Hematopoietic multipotent progenitor cell treated with erythropoietin and hydrocortisone succinate and interleukin-3 and kit ligand, for 8 days (in vitro differentiated cells): ENCODE results near the gene ALDH4A1.

ENCODE experiments used
- DNase-seq: peaks from one replicate; pipeline ENCODE4 v3.0.0-alpha.2; 2015

Gene ALDH4A1

DNA sequence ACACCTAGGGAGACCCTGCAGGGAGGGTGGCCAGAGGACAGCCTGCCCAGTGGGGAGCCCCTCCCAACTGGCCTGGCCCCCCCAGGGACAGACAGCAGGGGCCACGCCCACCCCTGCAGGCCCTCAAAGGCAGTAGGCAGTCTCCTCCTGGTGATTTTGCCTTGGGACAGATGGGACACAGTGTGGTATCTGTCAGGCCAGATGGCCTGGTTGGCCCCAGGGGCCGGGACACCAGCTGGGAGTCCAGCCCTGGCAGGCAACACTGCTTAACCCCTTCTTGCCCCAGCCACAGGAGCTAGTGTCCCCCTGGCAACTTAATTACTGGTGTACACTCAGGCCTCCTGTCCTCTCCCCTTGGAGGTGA, 36.3 kb upstream of the ALDH4A1 start:
- DNase-seq, result peak; percentile 24

DNA sequence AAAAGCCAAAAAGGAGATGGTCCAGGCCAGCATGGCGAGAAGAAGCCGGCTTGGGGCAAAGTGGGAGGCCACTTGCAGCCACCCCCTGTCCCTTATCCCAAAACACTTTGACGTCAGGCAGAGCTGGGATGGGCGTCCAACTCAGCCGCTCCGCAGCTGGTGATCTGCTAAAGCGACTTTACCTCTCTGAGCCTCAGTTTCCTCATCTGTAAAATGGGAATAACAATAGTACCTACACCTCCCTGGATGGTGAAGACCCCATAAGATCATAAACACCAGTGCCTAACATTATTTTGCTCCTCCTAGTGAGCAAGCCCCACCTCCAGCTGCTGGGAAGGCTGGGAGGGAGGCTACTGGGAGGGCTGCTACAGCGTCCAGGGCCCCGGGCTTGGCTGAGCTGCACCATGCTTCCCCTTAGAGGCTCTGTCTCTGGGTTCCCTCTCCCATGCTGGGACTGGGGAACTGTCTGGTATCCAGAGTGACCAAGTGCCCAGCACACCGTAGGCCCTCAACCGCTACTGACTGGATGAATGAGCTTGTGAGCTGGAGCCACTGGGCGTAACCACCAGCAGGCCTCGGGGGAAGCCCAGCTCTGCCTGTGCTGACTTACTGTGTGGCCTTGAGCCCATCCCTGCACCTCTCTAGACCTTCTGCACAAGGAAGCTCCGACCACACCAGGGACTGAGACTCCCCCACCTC, 35.8 kb upstream of the ALDH4A1 start:
- DNase-seq, result no peak

DNA sequence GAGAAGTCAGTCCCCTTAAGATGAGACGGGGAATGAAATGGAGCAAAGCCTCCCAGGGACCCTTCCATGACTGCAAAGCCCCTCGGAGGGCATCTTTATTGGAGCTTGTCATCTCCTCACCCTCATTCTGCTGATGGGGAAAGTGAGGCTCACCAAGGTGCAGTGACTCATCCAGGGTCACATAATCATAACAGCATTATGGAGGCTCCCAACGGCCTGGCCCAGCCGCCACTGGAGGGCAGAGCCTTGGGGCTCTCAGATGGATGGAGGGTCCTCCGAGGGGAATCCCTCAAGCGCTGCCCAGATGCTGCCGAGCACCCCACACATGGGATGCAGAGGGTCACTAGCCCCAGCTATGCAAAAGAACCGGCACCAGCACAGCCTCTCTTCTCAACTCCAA, 35.2 kb upstream of the ALDH4A1 start:
- DNase-seq, result no peak

DNA sequence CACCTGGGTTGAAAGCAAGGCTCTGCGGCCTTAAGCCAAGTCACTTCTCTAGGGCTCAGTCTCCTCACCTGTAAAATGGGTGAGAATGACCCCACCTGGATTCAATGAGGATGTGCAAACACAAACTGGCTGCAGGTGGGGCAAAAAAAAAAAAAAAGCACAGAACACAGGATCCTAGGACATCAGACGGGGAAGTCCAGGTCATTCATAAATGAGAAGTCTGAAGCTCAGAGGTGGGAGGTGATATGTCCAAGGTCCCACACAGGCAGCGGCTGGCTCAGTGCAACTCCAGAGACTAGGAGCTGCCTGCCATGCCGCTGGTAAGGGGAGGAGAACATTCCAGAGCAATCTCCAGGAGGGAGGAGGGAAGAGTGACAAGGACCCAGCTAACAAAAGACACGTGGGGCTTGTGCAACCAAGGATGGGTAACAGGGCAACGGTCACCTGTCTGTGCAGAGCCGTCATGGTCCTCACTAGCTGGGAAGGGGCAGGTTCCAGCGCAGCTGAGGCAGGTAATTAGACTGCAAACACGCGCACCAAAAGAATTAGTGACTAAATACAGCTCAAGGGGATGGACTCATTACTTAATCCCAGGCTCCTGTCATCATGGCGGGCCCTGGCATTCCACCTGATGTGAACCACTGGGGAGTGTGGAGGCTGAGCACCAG, 34.6 kb upstream of the ALDH4A1 start:
- DNase-seq, result no peak

DNA sequence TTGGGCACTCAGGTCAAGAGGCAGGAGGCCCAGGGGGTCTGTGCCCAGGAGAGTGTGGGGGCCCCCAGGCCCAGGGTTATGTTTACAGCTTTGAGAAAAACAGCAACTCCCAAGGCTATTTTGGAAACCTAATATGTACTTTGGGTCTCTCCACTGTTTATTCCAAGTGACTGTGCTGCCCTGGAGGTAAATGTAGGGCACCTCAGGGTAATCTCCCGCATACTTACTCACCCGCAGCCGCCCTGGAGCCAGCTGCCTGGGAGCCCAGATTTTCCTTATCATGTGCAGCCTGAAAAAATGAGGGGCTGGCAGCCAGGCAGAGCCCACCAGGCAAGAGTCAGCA, 34.1 kb upstream of the ALDH4A1 start:
- DNase-seq, result no peak

DNA sequence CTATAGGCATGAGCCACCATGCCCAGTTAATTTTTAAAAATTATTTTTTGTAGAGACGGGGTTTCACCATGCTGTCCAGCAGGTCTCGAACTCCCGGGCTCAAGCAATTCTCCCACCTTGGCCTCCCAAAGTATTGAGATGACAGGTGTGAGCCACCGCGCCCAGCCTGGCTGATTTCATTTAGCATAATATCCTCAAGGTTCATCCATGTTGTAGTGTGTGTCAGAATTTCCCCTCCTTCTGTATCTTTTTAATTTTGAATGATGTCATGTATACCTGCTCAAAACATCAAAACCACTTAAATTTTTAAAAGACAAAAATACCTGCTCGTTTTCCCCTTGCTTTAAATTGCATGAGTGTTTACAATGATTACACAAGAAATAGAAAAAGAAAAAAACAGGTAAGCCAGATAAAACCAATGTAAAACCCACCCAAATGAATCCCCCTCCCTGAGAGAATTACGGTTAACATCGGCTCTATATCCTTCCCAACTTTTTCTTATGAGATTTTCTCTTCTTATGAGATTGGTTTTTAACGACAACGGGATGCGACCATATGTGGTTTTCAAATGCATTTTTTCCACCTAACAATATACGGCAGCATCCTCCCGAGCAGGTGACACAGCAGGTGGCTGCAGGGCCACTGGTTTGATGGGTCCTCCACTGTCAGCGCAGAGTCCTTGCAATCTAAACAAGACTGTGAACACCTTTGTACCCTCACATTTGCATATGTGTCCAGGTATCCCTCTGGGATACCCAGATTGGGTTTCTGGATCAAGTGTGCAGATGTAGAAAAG, 32.0 kb upstream of the ALDH4A1 start:
- DNase-seq, result no peak

DNA sequence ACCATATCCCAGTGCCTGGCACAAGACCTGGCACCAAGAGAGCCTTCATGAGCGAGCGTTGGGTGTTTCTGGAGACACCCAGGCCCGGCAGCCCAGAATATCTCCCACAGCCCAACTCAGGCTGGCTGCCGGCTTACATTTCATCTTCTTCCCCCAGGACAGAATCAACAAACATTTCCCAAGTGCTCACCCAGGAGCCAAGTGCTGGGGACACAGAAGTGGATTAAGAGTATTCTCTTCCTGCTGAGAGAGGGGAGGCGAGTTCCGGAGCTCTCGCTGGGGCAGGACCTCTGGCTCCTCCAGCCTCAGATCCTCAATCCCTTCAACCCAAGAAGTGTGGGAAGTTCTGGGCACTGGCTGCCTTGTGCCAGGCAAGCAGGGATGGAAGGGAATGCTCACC, 30.5 kb upstream of the ALDH4A1 start:
- DNase-seq, result no peak

DNA sequence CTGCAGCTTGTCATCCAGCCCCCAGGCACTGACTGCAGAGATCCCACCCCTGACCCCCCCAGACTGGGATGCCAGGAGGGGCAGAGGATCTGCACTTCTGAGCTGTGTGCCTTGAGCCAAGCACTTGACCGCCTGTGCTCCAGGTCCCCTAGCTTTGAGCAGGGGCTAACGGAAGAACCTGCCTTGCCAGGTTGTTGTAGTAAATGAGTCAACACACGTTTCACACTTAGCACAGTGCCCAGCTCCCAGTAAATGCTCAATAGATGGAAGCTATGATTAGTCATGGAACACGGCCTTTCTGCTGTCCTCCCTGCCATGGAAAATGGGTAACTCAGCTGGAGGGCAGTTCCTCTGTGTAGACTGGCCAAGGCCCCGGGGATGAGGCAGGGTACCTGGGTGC, 30.0 kb upstream of the ALDH4A1 start:
- no peak for DNase-seq

DNA sequence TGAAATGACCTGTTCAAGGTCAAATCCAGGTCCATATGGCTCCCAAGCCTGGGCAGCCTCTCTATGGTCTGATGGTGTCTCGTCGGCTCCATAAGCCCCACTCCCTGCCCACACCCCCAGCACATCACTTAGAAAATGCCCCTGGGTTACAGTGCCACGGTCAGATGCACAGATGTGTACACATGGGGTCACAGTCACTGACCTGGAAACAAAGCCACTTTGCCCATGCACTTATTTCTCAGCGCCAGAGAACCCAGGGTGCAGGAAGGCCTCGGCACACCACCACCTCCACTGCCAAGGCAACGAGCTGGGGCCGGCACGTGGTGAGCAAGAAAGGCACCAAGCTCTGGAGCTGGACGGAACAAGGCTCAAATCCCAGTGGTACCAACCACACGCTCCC, 29.4 kb upstream of the ALDH4A1 start:
- DNase-seq, result no peak

DNA sequence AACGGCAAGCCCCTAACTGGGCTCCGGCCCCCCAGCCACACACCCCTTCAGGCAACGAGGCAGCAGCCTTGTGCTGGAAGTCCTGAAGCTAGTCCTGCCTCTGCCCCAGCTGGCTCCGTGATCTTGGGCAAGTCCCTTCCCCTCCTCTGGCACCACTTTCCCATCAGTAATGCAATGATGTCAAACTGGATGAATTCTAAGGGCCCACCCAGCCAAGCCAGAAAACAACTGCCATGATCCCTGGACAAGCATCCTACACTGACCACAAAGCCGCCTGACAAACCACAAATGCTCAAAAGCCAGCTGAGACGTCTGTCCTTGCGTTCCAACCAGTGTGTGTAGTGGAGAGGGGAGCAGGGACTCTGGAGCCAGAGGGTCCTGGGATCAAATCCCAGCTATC, 27.3 kb upstream of the ALDH4A1 start:
- no peak for DNase-seq

DNA sequence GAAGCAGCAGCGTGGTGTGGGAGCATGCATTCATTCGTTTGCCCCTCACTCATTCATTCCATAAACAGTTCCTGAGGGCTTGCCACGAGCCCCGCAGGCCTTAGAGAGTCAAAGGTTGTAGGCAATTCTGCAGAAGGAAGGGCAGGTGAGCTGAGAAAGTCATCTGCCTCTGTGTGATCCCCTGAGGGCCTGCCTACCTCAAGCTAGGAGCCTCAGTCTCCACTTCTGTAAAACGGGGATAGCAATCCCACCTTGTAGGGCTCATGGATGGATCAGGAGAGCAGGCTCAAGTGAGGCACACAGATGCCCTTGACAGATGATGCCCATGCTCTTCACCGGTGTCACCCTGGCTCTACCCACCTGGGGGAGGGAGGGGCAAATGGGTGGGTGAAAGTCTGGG, 26.6 kb upstream of the ALDH4A1 start:
- no peak for DNase-seq

DNA sequence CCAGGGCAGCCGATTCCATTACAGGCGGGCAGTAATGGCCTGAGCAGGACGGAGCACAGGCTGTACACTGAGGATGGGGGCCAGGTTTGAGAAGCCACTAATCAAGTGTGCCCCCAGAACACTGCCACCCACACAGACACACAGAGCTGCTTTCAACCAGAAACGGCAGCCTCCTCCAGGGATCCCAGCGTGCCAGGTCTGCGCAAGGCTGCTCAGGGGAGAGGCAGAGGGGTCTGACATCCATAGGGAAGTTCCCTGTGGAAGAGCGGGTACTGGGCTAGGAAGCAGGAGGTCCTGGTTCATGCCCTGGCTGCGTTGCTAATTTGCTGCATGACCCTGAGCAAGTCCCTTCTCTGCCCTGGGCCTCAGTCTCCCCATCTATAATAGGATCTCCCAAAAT, 26.1 kb upstream of the ALDH4A1 start:
- DNase-seq, result no peak

DNA sequence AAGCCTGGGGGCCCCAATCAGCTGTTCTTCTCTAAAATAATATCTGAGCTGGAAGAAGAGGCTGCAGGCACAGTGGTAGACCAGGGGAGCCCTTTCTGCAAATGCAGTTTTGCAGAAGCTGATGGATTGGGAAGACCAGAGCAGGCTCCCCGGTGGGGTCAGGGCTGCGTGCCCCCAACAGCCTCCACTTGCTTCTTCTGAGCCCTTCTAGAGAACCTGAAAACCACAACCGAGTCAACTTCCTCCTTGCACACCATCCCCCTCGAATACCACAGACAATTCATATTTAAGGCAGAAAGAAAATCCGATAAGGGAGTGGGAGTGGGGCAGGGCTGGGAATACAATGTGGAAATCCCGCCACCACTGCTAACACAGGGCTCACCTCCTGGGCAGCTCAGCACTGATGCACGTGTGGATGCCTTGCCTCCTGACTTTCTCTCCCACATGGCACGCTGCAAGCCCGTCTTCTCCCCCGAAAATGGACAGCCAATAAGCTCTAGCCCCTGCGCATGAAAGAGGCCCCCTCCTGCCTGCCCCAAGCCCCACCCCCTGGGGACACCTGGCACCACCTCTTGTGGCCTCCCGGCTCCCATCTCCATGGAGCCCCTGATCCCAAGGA, 25.4 kb upstream of the ALDH4A1 start:
- DNase-seq, result no peak

DNA sequence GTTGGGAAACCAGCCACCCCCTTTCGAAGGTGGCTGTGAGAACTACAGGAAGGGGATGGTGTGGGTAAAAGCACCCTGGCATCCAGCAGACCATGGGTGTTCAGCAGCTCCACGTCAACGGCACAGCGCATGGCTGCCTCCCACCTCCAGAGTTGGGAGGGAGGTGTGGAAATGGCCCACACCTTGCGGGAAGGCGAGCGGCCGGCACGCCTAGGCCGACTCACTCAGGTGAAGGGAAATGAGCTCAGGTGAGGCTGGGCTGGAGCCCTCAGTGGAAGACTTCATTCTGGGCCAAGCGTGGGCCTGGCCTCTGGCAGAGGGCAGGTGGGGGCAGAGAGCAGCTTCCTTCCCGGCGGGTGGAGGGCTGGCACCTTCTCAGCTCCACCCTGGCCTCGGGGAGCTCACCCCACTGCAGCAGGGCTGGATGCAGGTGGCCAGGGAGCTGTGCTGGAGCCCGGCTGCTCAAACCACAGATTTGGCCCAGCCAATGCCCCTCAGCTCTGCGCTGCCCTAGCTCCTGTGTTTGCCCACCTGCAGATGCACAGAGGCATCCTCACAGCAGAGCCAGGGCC, 24.8 kb upstream of the ALDH4A1 start:
- no peak for DNase-seq

DNA sequence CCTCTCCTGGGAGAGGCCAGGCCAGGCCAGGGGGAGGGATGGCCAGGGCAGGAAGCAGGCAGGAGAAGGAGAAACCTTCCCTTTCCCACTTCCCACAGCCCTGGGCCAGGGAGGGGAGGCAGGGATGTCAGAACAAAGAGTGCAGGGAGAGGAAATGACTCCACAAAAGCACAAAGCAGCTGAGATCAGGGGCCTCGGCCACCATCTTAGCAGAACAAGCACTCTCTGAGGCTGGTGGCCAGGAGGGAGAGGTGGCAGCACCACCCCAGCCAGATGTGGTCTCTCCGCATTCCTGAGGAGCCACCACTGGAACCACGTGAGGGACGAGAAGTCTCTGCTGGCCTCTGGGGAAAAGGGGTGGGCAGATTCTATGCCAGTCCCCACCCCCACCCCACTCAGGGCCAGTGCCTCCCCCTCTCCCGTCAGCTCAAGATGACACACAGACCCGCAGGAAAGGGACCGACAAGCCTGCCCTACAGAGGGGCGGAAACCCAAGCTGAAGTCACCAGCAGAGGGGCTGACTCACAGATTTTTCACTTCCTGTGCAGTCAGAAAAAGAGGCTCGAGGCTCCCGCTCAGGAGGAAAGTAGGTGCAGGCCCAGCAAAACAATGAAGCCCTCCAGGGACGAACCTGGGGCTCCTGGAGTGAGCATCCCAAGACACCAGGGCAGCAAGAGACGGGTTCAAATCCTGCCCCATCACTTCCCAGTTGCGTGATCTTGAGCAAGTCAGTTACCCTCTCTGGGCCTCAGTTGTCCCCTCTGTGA, 24.1 kb upstream of the ALDH4A1 start:
- peak; percentile 50 for DNase-seq

DNA sequence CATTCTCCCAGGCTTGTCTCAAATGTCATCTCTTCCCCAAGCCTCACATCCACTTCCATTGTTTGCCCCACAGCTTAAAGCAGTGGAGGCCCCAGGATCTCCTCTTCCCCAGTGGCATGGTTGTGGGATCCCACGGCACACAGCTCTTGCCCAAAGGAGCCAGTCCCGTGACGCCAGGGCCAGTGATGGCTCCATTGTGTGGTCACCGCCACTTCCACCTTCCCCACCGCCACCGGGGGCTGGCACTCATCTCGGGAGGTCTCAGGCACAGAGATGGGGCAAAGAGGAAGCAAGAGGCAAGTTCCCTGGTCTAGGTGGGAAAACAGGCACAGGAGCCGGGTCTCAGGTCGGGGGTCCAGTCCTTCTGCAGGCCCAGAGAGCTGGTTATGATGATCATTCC, 22.9 kb upstream of the ALDH4A1 start:
- DNase-seq, result no peak

DNA sequence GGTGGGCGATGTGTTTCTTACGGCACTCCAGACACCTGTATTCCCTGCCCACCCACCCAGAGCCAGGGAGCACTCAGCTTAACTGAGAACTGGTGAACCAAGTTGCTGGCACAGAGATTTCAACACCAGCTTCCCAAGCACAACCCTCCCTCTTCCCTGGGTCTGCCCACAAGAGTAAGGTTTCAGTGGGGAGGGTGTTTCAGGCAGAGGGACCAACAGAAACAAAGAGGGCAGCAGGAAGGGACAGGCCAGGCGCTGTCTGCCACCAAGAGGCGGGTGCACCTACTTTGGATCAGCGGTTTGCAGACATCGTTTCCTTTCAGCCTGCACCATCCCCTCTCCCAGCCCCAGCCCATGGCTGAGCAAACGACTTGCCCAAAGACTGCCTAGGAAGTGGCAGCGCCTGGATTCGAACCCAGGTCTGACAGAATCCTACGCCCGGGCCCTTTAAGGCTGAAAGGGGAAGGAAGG, 21.9 kb upstream of the ALDH4A1 start:
- no peak for DNase-seq

DNA sequence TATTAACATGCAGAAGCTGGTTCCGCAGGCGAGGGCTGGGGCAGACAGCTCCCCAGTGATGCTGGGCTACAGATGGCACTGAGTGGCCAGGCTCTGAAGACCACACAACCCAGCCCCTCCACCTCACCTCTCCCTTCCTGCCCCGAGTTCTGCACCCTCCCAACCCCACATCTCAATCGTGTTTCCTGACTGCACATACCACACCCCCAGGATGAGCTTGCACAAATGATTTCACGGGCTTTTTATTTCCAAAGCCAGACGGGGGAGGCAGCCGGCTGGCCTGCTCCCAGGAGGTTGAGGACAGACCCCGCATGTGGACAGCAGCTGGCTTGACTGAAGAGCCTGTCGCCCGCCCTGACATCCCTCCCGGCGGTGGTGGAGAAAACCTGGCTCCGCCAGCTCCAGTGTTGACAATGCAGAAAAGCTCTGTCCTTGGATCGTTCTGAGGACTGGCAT, 21.4 kb upstream of the ALDH4A1 start:
- no peak for DNase-seq

DNA sequence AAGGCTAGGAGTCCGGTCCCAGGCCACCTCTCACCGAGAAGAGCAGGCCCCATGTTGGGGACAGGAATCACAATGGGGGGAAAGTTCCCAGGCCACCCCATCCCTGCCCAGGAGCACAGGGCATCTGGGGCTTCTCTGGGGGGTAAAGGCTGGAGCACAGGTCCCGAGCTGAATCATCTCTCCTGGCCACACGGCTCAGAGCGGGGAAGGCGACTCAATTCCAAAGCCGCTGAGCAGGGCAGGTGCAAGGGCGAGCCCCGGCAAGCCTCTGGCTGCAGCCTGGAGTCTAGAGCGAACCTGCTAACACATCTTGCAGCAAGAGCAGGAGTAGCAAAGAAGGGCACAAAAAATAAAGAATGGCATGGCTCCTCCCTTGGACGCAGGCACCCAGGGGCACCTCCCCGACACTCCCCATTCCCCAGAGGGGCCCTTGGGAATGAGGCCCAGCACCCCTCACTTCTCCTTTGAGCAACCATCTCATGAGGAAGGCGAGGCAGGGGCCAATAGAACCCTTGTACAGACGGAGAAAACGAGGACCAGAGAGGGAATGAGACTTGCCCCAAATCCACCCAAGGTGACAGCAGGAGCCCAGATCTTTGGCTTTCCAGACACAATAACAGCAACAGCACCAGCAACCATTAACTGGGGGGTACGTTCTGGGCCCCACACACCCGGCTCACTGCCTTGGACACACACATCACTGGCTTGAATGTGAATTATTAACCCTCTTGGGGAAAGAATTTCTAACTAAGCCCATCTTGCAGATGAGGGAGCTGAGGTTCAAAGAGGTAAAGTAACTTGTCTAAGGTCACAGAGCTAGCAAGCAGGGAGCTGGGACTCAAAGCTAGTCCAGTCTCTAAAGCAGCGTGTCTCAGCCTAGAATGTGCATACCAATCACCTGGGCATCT, 20.7 kb upstream of the ALDH4A1 start:
- DNase-seq, result no peak

DNA sequence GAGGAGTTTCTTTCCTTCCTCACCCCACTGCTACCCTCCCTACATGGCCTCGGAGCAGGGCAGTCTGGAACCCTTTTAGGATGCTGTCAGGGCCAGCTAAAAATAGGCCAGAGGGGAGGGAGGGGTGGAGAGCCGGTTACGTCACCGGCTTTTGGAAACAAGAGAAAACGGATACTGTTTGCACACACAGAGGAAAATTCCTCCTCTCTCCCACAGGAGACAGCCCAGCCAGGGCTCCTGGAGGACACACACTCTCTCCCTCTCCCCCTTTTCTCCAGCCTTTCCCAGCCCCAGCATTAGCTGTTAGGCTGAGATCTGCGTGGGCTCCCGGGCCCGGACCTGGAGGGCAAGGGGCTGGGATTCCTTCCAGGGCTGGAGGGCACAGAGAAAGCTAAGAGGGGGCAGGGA, 20.0 kb upstream of the ALDH4A1 start:
- DNase-seq, result no peak

DNA sequence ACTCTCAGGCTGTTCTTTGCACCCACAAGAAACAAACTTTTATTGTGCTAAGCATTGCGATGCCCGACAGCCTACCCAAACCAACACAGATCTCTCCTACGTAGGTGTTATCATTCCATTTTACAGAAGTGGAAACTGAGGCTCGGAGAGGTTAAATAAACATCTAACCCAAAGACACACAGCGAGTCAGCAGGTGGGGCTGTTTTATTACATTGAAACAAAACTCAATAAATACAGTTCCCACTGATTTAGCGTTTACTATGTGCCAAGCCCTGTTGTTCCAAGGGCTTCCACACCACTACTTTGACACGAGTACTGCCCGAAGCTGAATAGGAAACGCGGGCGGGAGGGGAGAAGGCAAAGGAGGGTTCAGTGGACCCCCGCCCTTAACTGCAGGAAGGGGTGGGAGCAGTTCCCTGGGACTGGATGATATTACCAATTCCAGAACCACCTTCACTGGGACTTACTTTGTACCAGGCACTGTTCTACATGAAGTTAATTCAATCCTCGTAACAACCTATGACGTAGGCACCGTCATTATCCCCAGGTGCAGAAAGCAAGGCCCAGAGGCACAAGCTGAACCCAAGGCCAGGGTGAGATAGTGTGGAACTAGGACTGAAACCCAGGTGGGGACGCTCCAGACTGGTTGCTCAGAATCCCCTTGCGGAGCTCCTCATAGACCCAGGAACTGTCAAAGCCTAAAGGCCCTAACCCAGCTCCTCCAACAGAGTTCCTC, 19.3 kb upstream of the ALDH4A1 start:
- DNase-seq, result no peak
